Measurements from ENCODE around the gene SLC9A8. TPM values are rescaled to one million over a fixed set of nuclear protein-coding genes. Genes with fewer than 3 reads are reported as not detected.

Gene SLC9A8
- polyA plus RNA-seq, 2 of the 4 experiments (the other 2 are of a cell fraction), result 5.0 to 7.9 TPM

- no peak for TF ChIP-seq RCOR1 (IDR thresholded peaks at IDR 0.05; ENCODE audit: low read depth, low read length)
Observed at GRCh38 chr20:49878977-49879376, 66.3 kb downstream of the SLC9A8 start (continued).

DNA sequence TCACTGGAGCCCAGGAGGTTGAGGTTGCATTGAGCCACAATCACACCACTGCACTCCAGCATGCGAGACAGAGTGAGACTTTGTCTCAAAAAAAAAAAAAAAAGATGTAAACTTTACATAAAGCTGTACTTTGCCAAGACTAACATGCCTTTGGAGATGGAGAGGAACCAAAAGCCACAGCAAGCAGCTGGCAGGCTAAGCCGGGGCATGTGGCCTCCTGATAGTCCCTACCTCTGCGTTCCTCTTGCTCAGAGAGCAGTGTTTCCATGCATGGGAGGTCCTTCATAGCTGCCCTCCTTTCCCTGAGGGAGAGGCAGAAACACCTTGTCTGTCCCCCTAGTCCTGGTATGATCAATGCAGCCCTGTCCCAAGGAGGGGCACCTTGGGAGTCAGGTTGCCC is 67.5 kb downstream of the SLC9A8 start:
- CTCF ChIA-PET, result interaction anchor here (0.6 to 1.8 kb wide), 8 partner anchors 8 to 387 kb away, joined by 3 to 5 read pairs (median 3); no protein-coding TSS in a partner anchor
- TF ChIP-seq USF2 (IDR thresholded peaks at IDR 0.05) (no peak), E2F6 (IDR thresholded peaks at IDR 0.05; ENCODE audit: borderline replicate concordance, low read depth) (no peak), SREBF2 (IDR thresholded peaks at IDR 0.05) (no peak), CBX2 (IDR thresholded peaks at IDR 0.05; ENCODE audit: borderline replicate concordance, low read depth) (no peak), RARB (CRISPR knock-in tag; IDR thresholded peaks at IDR 0.05) (no peak), HEYL (CRISPR knock-in tag; IDR thresholded peaks at IDR 0.05) (no peak), CHD4 (IDR thresholded peaks at IDR 0.05; ENCODE audit: borderline replicate concordance) (no peak), CHD2 (IDR thresholded peaks at IDR 0.05; ENCODE audit: low read length, partially characterized antibody) (no peak), NFE2L2 (conservative IDR thresholded peaks at IDR 0.05; ENCODE audit: low read length) (no peak), PHF8 (IDR thresholded peaks at IDR 0.05; ENCODE audit: borderline replicate concordance, low read depth) (no peak), CEBPB (IDR thresholded peaks at IDR 0.05) (no peak)
- DNase-seq (ENCODE audit: low read depth in 1 of 2, low spot score in 1 of 2) (no peak), FAIRE-seq (no peak), ATAC-seq (no peak)
- Histone ChIP-seq H3K4me3 (no peak overlapping the region), H3K4me2 (no peak overlapping the region), H3K27ac (no peak overlapping the region), H3K9me3 (no peaks in the 10 kb centered on the region), H3K4me1 (peaks cover 6% of the 10 kb centered on the region)
- POLR2A ChIA-PET, result no interaction called here
- WGBS (ENCODE audit: missing lambda C conversion rate), result 87% methylated on average over 3 of the region's 3 CpGs

DNA sequence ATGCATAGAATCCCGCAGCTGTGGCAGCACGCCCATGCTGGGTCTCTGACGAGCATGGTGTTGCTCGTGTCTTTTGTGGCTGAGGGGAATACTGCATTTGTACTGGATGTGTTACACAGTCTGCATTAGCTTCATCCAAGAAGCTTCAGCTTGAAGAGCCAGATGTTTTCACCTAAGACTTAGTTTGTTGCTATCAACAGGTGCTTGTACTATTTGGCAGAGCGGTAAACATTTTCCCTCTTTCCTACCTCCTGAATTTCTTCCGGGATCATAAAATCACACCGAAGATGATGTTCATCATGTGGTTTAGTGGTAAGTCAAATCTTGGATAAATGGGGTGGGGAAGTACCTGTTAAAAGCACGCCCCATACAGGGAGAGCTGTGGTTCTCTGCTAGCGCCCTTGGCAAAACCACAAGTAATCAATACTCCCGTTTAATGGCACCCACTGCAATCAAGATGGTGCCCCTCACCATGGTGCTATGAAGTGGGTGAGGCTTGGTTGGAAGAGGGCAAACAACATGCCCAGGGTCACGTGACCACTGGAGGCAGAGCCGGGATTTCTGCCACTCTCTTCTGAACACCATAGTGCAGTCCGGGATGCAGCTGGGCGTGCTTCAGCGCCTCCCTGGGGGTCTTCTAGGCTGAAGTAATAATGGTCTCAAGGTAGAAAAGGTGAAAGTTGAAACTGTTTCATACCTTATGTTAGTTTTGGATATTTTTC is 68.3 kb downstream of the SLC9A8 start:
- H3K4me3 ChIP-seq, result no peak overlapping the region
- TF ChIP-seq CHD2 (IDR thresholded peaks at IDR 0.05; ENCODE audit: low read length, partially characterized antibody), result no peak
- no peak for TF ChIP-seq FOSL2 (IDR thresholded peaks at IDR 0.05)
- TF ChIP-seq FOSL2 (CRISPR knock-in tag; IDR thresholded peaks at IDR 0.05), result no peak
- no peak for TF ChIP-seq ESRRA (IDR thresholded peaks at IDR 0.05; ENCODE audit: borderline replicate concordance, low read length)
- no peak for TF ChIP-seq MAX (IDR thresholded peaks at IDR 0.05)
- no peak for TF ChIP-seq CTCF (IDR thresholded peaks at IDR 0.05)
- TF ChIP-seq RCOR1 (IDR thresholded peaks at IDR 0.05; ENCODE audit: low read depth, low read length), result no peak
- TF ChIP-seq RAD21 (conservative IDR thresholded peaks at IDR 0.05 in 1 of 2, IDR thresholded peaks at IDR 0.05 in 1 of 2), result no peak
- TF ChIP-seq NR3C1 (IDR thresholded peaks at IDR 0.05), result no peak
- no peak for TF ChIP-seq RNF2 (IDR thresholded peaks at IDR 0.05; ENCODE audit: borderline replicate concordance, low read depth)
- no peak for TF ChIP-seq TFCP2L1 (CRISPR knock-in tag; IDR thresholded peaks at IDR 0.05)
- no peak for TF ChIP-seq ZFP36 (IDR thresholded peaks at IDR 0.05; ENCODE audit: borderline replicate concordance, partially characterized antibody)
- no peak for TF ChIP-seq HEYL (CRISPR knock-in tag; IDR thresholded peaks at IDR 0.05)
- TF ChIP-seq, protein P1, sequence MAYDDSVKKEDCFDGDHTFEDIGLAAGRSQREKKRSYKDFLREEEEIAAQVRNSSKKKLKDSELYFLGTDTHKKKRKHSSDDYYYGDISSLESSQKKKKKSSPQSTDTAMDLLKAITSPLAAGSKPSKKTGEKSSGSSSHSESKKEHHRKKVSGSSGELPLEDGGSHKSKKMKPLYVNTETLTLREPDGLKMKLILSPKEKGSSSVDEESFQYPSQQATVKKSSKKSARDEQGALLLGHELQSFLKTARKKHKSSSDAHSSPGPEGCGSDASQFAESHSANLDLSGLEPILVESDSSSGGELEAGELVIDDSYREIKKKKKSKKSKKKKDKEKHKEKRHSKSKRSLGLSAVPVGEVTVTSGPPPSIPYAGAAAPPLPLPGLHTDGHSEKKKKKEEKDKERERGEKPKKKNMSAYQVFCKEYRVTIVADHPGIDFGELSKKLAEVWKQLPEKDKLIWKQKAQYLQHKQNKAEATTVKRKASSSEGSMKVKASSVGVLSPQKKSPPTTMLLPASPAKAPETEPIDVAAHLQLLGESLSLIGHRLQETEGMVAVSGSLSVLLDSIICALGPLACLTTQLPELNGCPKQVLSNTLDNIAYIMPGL (CRISPR knock-in tag; IDR thresholded peaks at IDR 0.05; ENCODE audit: borderline replicate concordance), result no peak
- TF ChIP-seq CHD4 (IDR thresholded peaks at IDR 0.05; ENCODE audit: borderline replicate concordance), result no peak
- TF ChIP-seq, protein P2, sequence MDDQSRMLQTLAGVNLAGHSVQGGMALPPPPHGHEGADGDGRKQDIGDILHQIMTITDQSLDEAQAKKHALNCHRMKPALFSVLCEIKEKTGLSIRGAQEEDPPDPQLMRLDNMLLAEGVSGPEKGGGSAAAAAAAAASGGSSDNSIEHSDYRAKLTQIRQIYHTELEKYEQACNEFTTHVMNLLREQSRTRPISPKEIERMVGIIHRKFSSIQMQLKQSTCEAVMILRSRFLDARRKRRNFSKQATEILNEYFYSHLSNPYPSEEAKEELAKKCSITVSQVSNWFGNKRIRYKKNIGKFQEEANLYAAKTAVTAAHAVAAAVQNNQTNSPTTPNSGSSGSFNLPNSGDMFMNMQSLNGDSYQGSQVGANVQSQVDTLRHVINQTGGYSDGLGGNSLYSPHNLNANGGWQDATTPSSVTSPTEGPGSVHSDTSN (IDR thresholded peaks at IDR 0.05), result no peak
- TF ChIP-seq HOXB13 (CRISPR knock-in tag; IDR thresholded peaks at IDR 0.05; ENCODE audit: low read depth), result no peak
- H3K27ac ChIP-seq, result no peak overlapping the region
- CTCF ChIA-PET, result interaction anchor here (0.6 to 1.8 kb wide), 7 partner anchors 8 to 388 kb away, joined by 3 to 5 read pairs (median 3); no protein-coding TSS in a partner anchor
- DNase-seq (ENCODE audit: low read depth in 1 of 2, low spot score in 1 of 2) (no peak), FAIRE-seq (no peak), ATAC-seq (no peak)
- peaks cover 6% of the 10 kb centered on the region for H3K4me1 ChIP-seq
- POLR2A ChIA-PET, result no interaction called here
- H3K9me3 ChIP-seq, result no peaks in the 10 kb centered on the region
- WGBS (ENCODE audit: missing lambda C conversion rate), result 90% methylated on average over 15 of the region's 15 CpGs
- H3K4me2 ChIP-seq, result no peak overlapping the region
